ENCODE data around the gene CNTN4.

CNTN4 gene

DNA sequence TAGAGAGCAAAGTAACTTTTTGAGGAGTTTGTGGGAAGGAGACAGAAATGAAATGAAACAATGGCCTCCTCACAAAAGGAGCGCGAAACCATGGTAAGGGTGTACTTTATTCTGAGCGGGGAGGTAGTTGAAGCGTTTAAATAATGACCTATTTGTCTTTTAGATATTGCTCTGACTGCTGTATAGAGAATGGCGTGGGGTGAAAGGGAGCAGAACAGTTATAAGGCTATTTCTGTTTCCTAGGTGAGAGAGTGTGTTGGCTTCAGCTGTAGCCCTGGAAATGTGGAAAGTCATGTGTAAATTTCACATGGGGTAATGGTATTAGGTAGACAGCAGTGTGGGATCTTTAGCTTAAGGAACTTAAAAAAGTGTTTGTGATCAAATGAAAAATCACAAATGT lies 54.9 kb downstream of the CNTN4 start:
- no peak for DNase-seq

DNA sequence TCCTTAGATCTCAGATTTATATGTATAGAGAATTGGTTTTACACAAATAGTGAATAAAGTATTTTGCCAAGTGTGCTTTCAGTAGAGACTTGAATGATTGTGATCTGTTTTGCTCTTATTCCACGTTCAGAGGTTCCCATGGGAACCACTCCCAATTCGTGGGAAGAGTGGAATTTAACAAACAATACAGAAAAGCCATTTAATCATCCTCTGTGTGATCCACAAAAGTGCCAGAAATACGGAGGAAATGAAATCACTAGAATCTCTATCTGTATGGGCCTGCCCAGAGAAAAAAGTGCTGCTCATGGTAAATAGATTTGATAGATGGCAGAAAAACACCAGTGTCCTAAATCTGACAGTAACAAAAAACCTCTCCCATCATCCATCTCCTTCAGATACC lies 56.0 kb downstream of the CNTN4 start:
- no peak for DNase-seq

DNA sequence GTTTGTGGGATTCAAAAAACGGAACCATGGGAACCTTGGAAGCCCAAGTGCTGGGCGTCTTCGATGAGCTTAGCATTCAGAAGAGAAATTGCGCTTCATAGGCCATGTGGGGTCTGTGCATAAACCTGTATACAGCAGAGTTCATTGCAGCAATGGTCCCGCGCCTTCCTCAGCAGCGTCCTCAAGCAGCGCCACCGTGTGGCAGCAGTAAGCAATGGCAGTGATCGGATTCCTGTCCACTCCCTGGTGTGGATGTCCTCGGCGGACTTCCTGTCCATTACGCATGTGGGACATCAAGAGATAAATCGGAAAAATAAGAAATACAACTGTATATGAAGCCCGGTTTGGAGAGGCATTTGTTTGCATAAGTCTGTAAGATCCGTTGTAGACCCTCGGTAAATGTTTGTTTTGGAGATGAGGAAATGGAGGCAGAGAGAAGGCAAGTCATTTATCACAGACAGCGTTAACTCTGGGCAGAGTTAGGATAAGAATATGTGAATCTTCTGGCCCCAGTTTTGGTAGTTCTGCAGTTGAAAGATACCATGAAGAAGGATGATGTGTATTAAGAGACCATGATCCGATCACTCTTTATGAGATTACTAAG lies 57.7 kb downstream of the CNTN4 start:
- peak; percentile 58 for DNase-seq

DNA sequence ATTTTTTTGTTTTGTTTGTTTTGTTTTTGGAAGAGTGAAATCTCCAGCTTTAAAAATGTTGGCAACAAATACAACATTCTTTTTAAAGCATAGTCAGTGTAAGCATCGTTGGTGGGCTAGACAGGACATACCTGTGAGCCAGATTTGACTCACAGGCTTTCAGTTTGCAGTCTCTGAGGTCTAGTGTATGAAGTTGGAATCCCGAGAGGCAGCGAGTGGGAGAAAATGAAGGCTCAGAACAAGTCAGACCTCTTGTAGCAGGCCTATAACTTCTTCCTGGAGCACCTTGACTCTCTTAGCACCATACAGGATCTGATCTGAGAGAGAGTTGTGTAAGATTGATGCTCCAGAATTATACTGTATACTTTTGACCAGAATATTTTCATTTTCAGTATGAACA lies 60.2 kb downstream of the CNTN4 start:
- DNase-seq = no peak

DNA sequence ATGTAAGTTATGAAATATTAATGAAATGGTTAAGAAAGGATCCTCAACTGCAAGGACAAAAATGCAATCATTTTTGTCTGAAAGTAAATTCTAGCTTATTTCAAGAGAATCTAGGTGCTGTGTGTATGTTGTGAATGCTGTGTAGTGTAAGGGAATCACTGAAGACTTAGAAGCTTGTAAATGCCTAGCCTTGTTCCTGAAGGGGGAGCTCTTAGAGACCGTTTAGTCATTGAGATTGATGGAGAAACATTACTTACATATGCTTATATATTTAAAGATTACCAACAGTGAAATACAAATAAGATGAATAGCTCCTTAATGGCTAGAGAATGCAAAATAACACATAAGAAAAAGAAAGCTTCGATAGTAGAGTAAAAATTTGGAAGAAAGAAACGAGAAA lies 67.9 kb downstream of the CNTN4 start:
- DNase-seq = no peak

DNA sequence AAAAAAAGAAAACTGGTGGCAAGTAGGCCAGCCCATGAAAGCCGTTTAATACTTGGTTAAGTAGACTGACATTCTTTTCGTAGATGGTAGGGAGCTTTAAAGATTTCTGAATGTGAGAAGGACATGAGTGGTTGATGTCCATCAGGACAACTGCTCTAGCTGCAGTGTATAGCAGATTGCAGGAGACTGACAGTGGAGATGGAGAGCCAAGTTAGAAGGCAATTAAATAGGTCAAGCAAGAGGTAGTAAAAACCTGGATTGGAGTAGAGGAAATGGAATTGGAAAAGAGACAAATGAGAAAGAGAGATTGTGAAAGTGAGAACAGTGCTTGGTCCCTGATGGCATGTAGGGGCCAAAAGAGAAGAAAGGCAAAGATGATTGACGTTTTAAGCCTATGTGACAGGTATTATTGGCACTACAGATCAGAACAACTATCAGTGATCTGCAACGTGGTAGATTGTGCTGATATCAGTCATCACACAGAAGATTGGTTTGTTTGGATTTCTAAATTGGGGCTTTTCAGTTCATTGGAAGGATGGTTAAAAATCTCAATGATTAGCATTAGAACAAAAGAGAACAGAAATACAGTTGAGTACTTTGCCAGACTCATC lies 74.0 kb downstream of the CNTN4 start:
- DNase-seq = no peak

DNA sequence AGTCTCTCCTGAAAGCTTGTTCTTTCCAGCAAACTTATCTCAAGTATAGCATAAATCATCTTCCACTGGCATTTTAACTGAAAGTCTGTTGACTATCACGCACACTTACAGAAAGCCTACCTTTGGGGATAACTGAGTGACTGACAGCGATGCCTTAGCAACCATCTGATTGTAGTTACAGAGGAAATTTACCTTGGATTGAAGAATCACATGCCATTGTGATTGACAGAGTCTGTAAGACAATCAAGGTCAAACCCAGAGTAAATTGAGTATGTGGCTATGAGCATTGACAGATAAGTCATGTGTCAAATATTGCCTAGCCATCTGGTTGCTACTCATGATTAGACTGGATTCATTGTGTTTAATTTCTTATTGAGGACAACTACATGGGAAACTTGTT lies 82.0 kb downstream of the CNTN4 start:
- DNase-seq = no peak

DNA sequence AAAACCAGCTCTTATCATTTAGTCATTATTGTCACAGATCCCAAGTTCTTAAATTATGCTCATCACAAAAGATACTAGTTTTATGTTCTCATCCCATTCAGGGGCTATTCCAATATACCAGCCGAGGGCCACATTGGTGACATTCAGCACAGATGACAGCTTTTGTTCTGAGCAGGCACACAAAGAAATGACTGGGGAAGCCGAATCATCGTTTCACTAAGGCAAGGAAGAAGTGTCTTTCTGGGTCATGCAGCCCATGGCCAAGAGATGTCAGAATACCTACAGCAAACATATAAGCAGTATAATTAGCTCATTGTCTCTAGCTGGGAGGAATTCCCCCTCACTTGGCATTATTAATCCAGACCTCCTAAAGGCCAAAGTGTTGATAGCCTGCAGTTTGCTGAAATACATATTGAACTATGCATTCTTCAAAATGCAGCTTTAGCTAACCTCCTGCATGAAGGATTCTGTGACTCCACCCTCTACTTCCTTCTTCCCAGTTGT lies 100.2 kb downstream of the CNTN4 start:
- DNase-seq = no peak

DNA sequence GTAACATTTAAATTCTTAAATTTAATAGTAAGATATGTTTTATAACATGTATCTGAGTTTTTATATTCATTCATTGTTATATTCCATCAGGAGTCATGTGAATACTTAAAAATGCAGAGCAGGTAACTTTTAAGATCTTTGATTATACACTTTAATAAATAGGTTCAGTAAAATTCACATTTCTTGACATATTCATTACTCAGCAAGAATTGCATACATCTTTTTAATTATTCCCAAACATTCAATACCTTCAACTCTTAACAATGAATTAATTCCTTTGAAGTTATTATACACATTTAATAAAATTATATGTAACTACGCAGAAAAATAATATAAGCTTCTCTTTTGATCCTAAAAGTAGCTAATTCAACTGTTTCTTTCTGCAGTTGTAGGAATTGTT lies 105.4 kb downstream of the CNTN4 start:
- DNase-seq = no peak

DNA sequence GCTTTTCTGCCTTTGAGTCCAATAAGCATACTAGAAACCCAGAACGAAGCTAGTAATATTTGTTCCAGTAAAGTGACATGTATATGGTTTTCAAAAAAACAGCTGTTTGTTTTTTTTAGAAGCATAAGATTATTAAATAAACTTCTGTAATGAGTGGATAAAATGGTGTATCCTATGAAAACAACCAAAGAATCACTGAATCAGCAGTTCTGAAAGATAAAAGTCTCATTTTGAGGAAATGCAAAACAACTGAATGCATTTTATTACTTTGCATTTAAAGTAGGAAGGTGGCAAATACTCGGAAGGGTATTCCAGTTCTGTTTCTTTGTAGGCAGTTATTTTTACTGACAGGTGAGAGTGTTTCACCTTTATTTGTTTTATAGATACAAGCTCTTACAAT lies 107.0 kb downstream of the CNTN4 start:
- no peak for DNase-seq

DNA sequence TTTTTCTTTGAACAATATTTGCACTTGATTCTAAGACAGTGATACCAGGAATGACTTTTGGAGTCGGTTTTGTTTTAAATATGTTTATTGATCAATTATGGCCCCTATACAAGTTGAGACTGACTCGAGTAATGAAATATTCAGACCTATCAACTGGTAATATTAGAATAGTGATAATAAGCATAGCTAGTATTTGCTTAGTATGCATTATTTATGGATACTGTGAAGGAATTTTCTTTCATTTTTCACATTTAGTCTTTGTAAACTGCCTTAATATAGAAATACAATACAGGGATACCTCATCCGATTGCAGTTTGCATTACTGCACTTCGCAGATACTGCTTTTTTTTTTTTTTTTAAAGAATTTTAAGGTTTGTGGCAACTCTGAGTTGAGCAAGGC lies 107.9 kb downstream of the CNTN4 start:
- DNase-seq = no peak

DNA sequence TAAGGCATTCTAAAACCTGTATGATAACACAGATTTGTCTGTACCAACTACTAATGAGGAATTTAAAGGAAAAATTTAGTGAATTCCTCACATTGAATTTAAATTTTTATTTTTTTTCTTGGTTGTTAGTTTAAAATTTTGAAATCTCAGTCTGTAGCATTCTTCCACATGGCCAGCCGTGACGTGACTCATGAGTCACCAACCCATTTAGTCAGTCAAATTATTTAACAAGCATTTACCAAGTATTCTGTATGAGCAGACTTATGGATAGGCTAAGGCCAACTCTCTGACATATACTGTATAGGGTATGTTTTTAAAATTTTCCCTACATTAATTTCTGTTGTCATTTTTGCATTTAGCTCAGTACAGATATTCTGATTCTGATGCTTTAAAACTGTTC lies 112.9 kb downstream of the CNTN4 start:
- no peak for DNase-seq

DNA sequence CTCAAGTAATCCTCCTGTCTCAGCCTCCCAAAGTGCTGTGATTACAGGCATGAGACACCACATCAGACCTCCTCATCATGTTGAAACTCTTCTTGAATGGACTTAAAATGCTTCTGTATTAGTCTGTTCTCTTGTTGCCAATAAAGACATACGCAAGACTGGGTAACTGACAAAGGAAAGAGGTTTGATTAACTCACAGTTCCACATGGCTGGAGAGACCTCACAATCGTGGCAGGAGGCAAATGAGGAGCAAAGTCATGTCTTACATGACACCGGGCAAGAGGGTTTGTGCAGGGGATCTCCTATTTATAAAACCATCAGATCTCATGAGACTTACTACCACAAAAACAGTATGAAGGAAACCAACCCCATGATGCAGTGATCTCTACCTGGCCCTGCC lies 113.5 kb downstream of the CNTN4 start:
- no peak for DNase-seq

DNA sequence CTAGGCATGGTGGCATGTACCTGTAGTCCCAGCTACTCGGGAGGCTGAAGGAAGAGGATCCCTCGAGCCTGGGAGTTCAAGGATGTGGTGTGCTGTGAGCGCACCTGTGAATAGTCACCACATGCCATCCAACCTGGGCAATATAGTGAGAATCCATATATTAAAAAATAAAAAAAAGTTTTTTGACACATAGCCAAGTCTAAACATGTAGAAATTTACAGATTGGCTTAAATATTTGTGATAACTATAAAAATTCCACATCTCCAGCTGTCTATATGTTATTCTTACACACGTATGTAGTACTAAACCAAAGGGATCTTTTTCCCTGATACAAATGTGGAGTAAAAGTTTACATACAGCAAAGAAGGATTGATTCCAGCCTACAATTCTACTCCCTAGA lies 119.7 kb downstream of the CNTN4 start:
- no peak for DNase-seq

DNA sequence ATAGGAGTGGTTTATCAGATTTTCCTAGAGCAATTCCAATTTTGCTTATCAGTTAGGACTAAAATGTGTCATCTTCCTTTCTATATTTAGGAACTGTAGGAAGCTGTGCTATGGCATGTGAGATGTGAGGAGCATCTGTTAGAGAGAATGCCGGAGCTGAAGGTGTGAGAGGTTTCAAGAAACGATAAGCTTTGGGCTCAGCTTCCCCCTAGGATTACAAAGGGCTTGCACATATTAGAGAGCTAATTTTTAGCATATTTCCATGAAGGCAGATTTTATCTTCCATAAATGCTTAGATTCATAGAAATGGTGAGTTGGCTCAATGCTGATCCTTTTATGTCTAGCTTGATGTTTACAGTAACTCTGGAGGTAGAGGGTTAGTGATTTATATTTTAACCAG lies 120.2 kb downstream of the CNTN4 start:
- DNase-seq = no peak

DNA sequence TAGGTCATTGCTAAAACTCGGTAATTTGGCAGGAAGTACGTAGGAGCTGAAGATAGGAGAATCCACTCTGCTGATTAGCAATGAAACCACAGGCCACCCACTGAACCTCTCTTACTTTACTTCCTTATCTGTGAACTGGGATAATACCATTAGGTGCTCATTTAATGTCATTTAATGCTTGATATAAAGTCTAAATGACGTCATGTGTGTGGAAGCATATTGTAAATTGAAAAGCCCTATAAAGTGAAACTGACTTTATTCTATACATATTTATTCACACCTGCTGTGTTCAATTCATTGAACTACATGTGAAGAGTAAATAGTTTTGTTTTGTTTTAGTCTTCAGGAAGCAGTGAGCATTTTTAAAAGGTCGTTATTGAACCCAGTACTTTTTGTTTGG lies 137.5 kb downstream of the CNTN4 start:
- DNase-seq = no peak

DNA sequence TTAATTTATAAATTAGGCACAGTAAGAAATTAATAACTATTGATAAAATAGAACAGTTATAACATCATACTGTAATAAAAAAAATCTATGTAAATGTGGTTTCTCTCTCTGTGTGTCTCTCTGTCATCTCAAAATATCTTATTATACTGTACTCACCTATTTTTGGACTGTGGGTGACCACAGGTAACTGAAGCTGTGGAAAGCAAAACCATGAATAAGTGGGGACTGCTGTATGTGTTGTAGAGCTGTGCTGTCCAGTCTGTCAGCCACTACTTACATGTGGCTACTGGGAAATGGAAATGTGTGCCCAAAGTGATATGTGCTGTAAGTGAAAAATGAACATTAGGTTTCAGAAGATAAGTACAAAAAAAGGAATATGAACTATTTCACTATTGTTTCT lies 145.5 kb downstream of the CNTN4 start:
- no peak for DNase-seq

DNA sequence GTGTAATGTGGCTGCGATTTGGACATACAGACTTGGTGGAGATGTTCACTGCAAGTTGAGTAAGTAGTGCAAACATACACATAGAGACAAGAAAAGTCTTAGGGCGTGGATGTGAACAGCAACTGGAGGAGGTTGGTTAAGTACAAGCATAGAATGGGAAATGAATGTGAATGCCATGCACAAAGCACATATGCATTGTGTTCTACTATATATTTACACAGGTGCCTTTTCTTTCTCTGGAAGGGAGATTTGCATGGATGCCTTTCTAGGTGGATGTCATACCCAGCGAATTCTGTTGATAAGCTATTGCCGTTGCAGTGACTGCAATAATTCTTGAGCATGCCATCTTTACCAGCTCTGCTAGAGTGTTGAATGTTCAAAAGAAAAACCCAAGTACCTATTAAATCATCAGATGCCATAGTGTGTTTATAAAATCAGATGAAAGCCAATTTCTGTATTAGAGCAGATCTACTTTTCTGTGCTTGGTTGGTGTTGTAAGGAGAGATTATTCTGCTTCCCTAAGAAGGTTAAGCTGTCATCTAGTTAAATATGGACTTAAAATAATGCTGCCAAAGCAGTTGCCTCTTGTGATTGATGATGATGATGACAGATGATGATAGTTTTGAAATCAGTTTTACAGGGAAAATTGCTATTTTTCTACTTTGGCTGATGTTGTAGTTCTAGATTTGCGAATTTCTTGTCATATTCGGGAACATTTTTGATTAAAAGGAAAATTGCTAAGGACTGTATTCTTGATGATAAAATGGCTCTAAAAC lies 148.4 kb downstream of the CNTN4 start:
- DNase-seq = no peak

DNA sequence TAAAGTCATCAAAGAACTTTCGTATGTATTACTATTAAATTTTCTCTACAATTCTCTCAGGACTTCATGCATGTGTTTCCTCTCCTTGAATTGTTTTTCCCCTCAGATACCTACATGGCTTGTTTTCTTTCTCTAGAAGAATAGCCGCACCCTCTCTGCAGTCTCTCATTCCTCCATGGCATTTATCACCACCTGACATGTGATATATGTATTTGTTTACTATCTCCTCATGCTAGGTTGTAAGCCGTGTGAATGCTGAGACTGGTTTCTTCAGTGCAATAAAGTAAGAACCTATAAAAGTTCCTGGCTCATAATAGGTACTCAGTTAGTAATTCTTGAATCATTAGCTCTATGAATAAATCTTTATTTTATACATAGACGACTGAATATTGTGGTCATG lies 149.2 kb downstream of the CNTN4 start:
- no peak for DNase-seq

DNA sequence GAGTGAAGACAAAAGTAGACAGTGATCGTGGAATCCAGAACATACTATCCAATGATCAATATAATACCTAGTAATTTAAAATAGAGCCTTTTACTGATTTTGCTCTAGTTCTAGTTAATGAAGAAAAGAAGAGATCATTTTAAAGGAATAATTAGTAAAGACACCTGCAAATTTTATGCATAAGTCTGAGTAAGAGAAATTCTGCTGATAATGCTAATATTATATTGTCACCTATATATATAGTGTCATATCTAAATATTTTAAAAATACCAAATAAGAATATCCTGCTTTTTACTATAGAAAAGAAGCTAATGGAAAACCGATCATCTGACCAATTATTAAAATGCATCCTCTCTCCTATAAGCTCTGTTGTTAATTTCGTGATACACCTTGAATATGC lies 152.1 kb downstream of the CNTN4 start:
- DNase-seq = no peak

DNA sequence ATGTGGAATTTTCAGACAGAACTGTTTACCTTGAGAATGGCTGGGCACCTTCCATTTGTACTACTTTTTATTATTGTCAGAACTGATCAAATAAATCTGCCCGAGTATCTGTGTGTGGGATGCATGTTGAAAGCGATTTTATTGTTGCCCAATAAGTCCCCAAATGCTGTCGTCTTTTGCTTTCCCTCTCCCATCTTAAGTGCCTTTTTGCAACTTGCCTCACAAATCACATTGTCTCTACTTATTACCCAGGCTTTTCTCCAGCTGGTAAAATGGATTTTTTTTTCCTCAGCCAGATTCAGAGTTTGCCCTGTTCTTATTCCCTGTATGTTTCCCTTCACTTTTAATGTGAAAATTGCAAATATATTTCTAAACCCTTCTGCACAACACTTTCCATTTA lies 163.1 kb downstream of the CNTN4 start:
- DNase-seq = no peak

DNA sequence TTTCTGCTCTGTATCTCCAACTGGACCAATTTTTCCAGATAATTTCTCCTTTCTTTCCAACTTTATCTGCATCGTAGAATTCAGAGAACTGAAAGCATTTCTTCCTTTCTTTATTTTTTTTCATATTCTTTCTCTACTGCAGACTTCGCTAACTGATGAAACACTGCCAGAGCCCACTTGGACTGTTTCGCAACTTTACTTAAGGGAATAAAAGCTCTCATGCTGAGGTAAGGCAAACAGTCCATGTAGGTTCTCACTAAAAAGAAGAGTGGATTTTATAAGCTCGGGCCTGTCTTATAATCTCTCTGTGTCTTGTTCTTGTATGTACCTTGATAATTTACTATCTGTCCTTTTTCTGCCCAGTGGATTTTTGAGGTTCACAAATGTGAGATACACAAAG lies 163.5 kb downstream of the CNTN4 start:
- no peak for DNase-seq

DNA sequence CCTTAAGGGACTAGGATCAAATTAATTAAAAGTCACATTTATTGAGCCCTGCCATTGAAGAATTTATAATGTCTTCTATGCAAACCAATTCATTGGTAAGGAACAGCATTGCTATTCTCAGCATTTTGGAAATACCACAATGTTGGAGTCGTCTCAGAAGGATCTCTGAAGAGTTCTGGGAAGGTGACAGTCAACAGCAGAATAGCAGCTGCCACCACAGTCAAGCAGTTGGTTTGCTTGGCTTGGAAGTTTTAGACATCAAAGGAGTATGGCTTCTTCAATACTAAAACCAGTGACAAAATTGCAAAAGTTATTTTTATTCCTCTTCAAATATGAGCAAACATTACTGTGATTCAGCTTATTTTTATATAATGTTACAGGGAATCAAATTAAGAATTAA lies 167.9 kb downstream of the CNTN4 start:
- DNase-seq = no peak

DNA sequence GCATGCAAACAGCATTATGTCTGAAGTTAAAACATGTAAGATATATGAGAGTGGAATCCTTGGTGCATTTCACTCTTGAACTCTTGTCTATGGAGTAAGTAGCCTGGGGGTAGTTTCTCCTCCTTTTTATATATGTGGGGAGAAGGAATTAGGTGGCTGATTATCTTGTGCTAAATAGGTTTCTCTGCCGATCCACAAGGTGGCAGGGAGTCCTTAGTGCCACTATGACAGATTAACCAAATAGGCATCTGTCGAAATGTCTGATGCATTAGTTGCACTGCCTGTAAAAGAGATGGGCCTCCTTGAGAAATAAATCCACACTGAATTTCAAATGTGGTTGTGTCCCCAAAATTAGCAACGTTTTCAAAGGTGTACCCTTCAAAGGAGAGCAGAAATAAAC lies 170.1 kb downstream of the CNTN4 start:
- no peak for DNase-seq

DNA sequence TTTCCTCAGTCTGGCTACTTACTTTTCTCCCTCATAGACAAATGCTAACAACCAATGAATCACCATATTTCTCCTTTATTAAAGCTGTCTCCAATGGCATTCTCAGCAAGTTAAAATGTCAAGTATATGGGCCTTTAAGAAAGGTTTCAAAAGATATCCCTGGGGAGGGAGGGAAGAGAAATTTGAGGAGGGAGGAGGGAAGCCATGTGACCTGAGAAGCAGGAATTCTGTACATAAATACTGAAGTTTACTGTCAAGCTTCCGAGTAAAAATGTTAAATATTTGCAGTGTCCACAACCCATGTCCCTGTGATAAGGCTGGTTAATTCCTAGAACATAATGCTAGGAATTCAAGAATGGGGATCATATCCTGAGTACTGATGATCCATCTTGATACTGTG lies 175.9 kb downstream of the CNTN4 start:
- no peak for DNase-seq

All from activated CD8-positive, alpha-beta memory T cell treated with anti-CD3 and anti-CD28 coated beads, Interleukin-2, amount 50 U/mL, for 48 hours (primary cell).